Activated gamma-delta T cell (primary cell): ENCODE measurements around the gene H6PD.

Source experiments
- DNase-seq: peaks from one replicate; lab custom pipeline; 2025; lab: John Stamatoyannopoulos, UW
- total RNA-seq, 2 donors: gene quantifications; one replicate each; lab custom pipeline; 2026; lab: John Stamatoyannopoulos, UW

Gene H6PD
- 109 to 119 reads per million in 2 donors for total RNA-seq

- peak; percentile 79 for DNase-seq
These were observed at the start of gene H6PD for GRCh38 chr1:9234223-9235095. Gene H6PD (plus strand): TSS chr1:9234774. CDS start chr1:9244935, 10,161 bp downstream.

GRCh38 chr1:9186082-9186859, 48.3 kb upstream of the H6PD start:
- DNase-seq = no peak

GRCh38 chr1:9187004-9187403, 47.6 kb upstream of the H6PD start:
- DNase-seq = no peak

GRCh38 chr1:9190234-9190633, 44.3 kb upstream of the H6PD start:
- DNase-seq = no peak

- no peak for DNase-seq
These were observed 43.3 kb upstream of the H6PD start for GRCh38 chr1:9191231-9191630.

- DNase-seq = no peak
These were observed 41.9 kb upstream of the H6PD start for GRCh38 chr1:9192578-9193232.

GRCh38 chr1:9193233-9193625, 41.3 kb upstream of the H6PD start:
- no peak for DNase-seq

GRCh38 chr1:9194024-9194423, 40.5 kb upstream of the H6PD start:
- DNase-seq = no peak

- no peak for DNase-seq
These were observed 38.9 kb upstream of the H6PD start for GRCh38 chr1:9195651-9196050.

GRCh38 chr1:9196129-9197040, 38.2 kb upstream of the H6PD start:
- no peak for DNase-seq

- no peak for DNase-seq
These were observed 37.1 kb upstream of the H6PD start for GRCh38 chr1:9197186-9198099.

GRCh38 chr1:9198538-9199361, 35.8 kb upstream of the H6PD start:
- DNase-seq = no peak

- no peak for DNase-seq
These were observed 34.1 kb upstream of the H6PD start for GRCh38 chr1:9200441-9200840.

- DNase-seq = no peak
These were observed 33.0 kb upstream of the H6PD start for GRCh38 chr1:9201401-9202239.

- DNase-seq = no peak
These were observed 32.2 kb upstream of the H6PD start for GRCh38 chr1:9202240-9202870.

GRCh38 chr1:9203511-9203982, 31.0 kb upstream of the H6PD start:
- DNase-seq = no peak

- no peak for DNase-seq
These were observed 30.3 kb upstream of the H6PD start for GRCh38 chr1:9204156-9204720.
